Ishikawa (cell line): ENCODE measurements around the gene AIF1L.

Experiments used
- CEBPB ChIP-seq: IDR thresholded peaks from 2 replicates; pipeline ENCODE4 v1.6.1; 2012
- CREB1 ChIP-seq: IDR thresholded peaks from 2 replicates; pipeline ENCODE4 v1.6.1; 2012; ENCODE audit warnings: low read depth
- EGR1 ChIP-seq: IDR thresholded peaks from 2 replicates; pipeline ENCODE4 v1.6.1; 2012
- EP300 ChIP-seq: IDR thresholded peaks from 2 replicates; pipeline ENCODE4 v1.6.1; 2012; ENCODE audit warnings: borderline replicate concordance
- FOXM1 ChIP-seq: IDR thresholded peaks from 2 replicates; pipeline ENCODE4 v1.6.1; 2012; ENCODE audit warnings: low read depth, borderline replicate concordance
- RAD21 ChIP-seq: IDR thresholded peaks from 2 replicates; pipeline ENCODE4 v1.6.1; 2012; ENCODE audit warnings: low read depth
- TAF1 ChIP-seq: IDR thresholded peaks from 2 replicates; pipeline ENCODE4 v1.6.1; 2012; ENCODE audit warnings: low read depth, mild to moderate bottlenecking
- TCF12 ChIP-seq: IDR thresholded peaks from 2 replicates; pipeline ENCODE4 v1.6.1; 2012; ENCODE audit warnings: low read depth
- TEAD4 ChIP-seq: IDR thresholded peaks from 2 replicates; pipeline ENCODE4 v1.6.1; 2012
- YY1 ChIP-seq: IDR thresholded peaks from 2 replicates; pipeline ENCODE4 v1.6.1; 2012; ENCODE audit warnings: low read depth
- ZBTB7A ChIP-seq: IDR thresholded peaks from 2 replicates; pipeline ENCODE4 v1.6.1; 2012; ENCODE audit warnings: low read depth
- TF ChIP-seq, protein P1 (sequence below): IDR thresholded peaks from 2 replicates; pipeline ENCODE4 v1.6.1; 2012
- TF ChIP-seq, protein P2 (sequence below): IDR thresholded peaks from 2 replicates; pipeline ENCODE4 v1.6.1; 2012; ENCODE audit warnings: low read depth, mild to moderate bottlenecking

GRCh38 chr9:131117121-131117761 is 20.9 kb downstream of the AIF1L start:
- TF ChIP-seq, protein P1, sequence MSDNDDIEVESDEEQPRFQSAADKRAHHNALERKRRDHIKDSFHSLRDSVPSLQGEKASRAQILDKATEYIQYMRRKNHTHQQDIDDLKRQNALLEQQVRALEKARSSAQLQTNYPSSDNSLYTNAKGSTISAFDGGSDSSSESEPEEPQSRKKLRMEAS = peak; percentile 44
- TF ChIP-seq TCF12 = peak; percentile 67; the same call in 1 of the 2 replicates
- no peak for TF ChIP-seq YY1
- TF ChIP-seq EP300 = peak; percentile 32; the same call in 1 of the 2 replicates
- TF ChIP-seq FOXM1 = no peak; the same call in 1 of the 2 replicates
- TF ChIP-seq ZBTB7A = 0 out of 2 replicates have a peak, but pooled peaks have one; percentile 40
- no peak for TF ChIP-seq TAF1
- TF ChIP-seq EGR1 = no peak
- no peak for TF ChIP-seq CEBPB
- TF ChIP-seq, protein P2, sequence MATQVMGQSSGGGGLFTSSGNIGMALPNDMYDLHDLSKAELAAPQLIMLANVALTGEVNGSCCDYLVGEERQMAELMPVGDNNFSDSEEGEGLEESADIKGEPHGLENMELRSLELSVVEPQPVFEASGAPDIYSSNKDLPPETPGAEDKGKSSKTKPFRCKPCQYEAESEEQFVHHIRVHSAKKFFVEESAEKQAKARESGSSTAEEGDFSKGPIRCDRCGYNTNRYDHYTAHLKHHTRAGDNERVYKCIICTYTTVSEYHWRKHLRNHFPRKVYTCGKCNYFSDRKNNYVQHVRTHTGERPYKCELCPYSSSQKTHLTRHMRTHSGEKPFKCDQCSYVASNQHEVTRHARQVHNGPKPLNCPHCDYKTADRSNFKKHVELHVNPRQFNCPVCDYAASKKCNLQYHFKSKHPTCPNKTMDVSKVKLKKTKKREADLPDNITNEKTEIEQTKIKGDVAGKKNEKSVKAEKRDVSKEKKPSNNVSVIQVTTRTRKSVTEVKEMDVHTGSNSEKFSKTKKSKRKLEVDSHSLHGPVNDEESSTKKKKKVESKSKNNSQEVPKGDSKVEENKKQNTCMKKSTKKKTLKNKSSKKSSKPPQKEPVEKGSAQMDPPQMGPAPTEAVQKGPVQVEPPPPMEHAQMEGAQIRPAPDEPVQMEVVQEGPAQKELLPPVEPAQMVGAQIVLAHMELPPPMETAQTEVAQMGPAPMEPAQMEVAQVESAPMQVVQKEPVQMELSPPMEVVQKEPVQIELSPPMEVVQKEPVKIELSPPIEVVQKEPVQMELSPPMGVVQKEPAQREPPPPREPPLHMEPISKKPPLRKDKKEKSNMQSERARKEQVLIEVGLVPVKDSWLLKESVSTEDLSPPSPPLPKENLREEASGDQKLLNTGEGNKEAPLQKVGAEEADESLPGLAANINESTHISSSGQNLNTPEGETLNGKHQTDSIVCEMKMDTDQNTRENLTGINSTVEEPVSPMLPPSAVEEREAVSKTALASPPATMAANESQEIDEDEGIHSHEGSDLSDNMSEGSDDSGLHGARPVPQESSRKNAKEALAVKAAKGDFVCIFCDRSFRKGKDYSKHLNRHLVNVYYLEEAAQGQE = no peak
- TF ChIP-seq RAD21 = no peak
- TF ChIP-seq CREB1 = no peak
- no peak for TF ChIP-seq TEAD4
